Naive thymus-derived CD4-positive, alpha-beta T cell (primary cell): ENCODE measurements around the gene OGFOD1. TPM values are rescaled to one million over a fixed set of nuclear protein-coding genes. Genes with fewer than 3 reads are reported as not detected.
A peak's percentile ranks its signal among the peaks of the same experiment; 100 is the strongest.

Source experiments
- ATAC-seq: fragments of 150-1000 bp; cut with Tn5 transposase; 2 replicates; pipeline ENCODE4 v1.10.0; 2021; ENCODE audit warnings: mild to moderate bottlenecking, moderate library complexity
- CTCF ChIA-PET: fragments of 350-600 bp; sonication (Branson Sonifier 250); formaldehyde crosslinking; loops from one replicate; lab custom pipeline; 2021; ENCODE audit warnings: antibody characterized with exemption; lab: Charles Lee
- POLR2A ChIA-PET: fragments of 350-600 bp; sonication (Branson Sonifier 250); formaldehyde crosslinking; loops from one replicate; lab custom pipeline; 2021; ENCODE audit warnings: antibody characterized with exemption, inconsistent platforms; lab: Charles Lee
- DNase-seq, 9 donors: peaks; one replicate each; pipeline versions ENCODE4 v3.0.0 to v3.0.0-alpha.2; 2020 to 2022; ENCODE audit warnings: mixed read lengths in 1 of 9
- H3K27ac ChIP-seq: one replicate; pipeline ENCODE4 v1.7.0; 2013; ENCODE audit warnings: mild to moderate bottlenecking, low read depth, low read length, moderate library complexity
- H3K27me3 ChIP-seq, 2 donors: one replicate each; pipeline ENCODE4 v1.7.0; 2013; ENCODE audit warnings: low read length in 2 of 2, mild to moderate bottlenecking in 2 of 2, moderate library complexity in 2 of 2; ENCODE audit not compliant: control insufficient read depth in 2 of 2, insufficient read depth in 2 of 2
- H3K36me3 ChIP-seq, 3 experiments: 1 replicate in 2 of 3; 2 replicates in 1 of 3; pipeline ENCODE4 v1.7.0; 2013; ENCODE audit warnings: low read length in 3 of 3, mild to moderate bottlenecking in 3 of 3, moderate library complexity in 1 of 3; ENCODE audit not compliant: insufficient read depth in 3 of 3, control insufficient read depth in 2 of 3
- H3K4me1 ChIP-seq, 2 donors: one replicate each; pipeline ENCODE4 v1.7.0; 2013; ENCODE audit warnings: low read length in 2 of 2, mild to moderate bottlenecking in 2 of 2, moderate library complexity in 1 of 2; ENCODE audit not compliant: control insufficient read depth in 2 of 2, insufficient read depth in 2 of 2
- H3K4me3 ChIP-seq: 2 replicates; pipeline ENCODE4 v1.7.0; 2013; ENCODE audit warnings: mild to moderate bottlenecking, low read length
- H3K9me3 ChIP-seq, 3 experiments: 1 replicate in 2 of 3; 2 replicates in 1 of 3; pipeline ENCODE4 v1.7.0; 2013; ENCODE audit warnings: low read length in 3 of 3; ENCODE audit not compliant: control insufficient read depth in 2 of 3
- H3K27ac Mint-ChIP-seq, 9 donors: one replicate each; pipeline ENCODE4 v1.8.0; 2020 to 2022; ENCODE audit warnings: mixed read lengths in 9 of 9, mild to moderate bottlenecking in 8 of 9, moderate library complexity in 5 of 9, inconsistent platforms in 2 of 9
- H3K27me3 Mint-ChIP-seq, 5 donors: one replicate each; pipeline ENCODE4 v1.8.0; 2021 to 2022; ENCODE audit warnings: mixed read lengths in 5 of 5, mild to moderate bottlenecking in 1 of 5
- H3K36me3 Mint-ChIP-seq, 5 donors: one replicate each; pipeline ENCODE4 v1.8.0; 2020 to 2022; ENCODE audit warnings: mixed read lengths in 5 of 5, mild to moderate bottlenecking in 3 of 5, inconsistent platforms in 1 of 5
- H3K4me1 Mint-ChIP-seq, 7 donors: one replicate each; pipeline ENCODE4 v1.8.0; 2020 to 2022; ENCODE audit warnings: mixed read lengths in 7 of 7, mild to moderate bottlenecking in 3 of 7, inconsistent platforms in 1 of 7
- H3K4me3 Mint-ChIP-seq, 10 donors: one replicate each; pipeline ENCODE4 v1.8.0; 2020 to 2022; ENCODE audit warnings: mild to moderate bottlenecking in 10 of 10, mixed read lengths in 10 of 10, moderate library complexity in 6 of 10, inconsistent platforms in 2 of 10
- H3K9me3 Mint-ChIP-seq, 11 donors: one replicate each; pipeline ENCODE4 v1.8.0; 2020 to 2022; ENCODE audit warnings: mixed read lengths in 11 of 11, mild to moderate bottlenecking in 4 of 11, inconsistent platforms in 1 of 11, moderate library complexity in 1 of 11
- intact Hi-C, 2 donors: fragments of 100-400 bp; cut with micrococcal nuclease; formaldehyde crosslinking; loops; one replicate each; pipeline ENCODE4 v1.15.1; 2023
- polyA plus RNA-seq, 2 donors: library from polyadenylated mRNA; unstranded; fragments of 300-500 nt; fragmentation: Illumina TruSeq; gene quantifications; one replicate each; pipeline ENCODE4 v1.2.3, GENCODE V29; 2021
- total RNA-seq, 6 experiments: library from RNA in 5 of 6; stranded (reverse) in 5 of 6; gene quantifications; 1 replicate in 5 of 6; 2 replicates in 1 of 6; pipeline ENCODE4 v1.2.3 and lab custom pipeline; 2021 to 2026

OGFOD1 gene
- total and polyA plus RNA-seq, 7 experiments from 2014 or later, result 23.8 to 106 (median 45.3) TPM

DNA sequence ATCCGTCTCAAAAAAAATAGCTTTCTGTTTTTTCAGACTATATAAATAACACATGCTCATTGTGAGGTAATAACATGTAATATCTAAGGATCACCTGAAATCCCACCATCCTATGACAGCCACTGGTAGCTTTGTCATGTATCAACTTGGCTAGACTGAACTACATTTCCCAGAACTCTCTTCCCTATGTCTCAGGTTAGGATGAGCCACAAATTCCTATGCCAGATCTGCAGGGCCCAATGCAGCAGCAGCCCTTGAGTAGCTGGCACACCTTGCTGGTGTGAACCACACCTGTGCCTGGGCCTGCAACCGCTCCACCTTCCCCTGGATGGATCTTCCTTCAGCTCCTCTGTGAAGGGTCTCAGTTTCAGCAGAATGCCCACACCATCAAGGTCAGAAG lies 28.1 kb downstream of the OGFOD1 start:
- DNase-seq, result no peak
- H3K4me3 ChIP-seq, result no peak overlapping the region
- H3K36me3 ChIP-seq, result peaks cover 0 to 86% (median 21%) of the 10 kb centered on the region in 3 experiments
- Mint-ChIP-seq H3K36me3 (peaks cover 4 to 46% (median 22%) of the 10 kb centered on the region in 5 donors), H3K27me3 (no peaks in the 10 kb centered on the region), H3K9me3 (no peaks in the 10 kb centered on the region), H3K4me3 (no peak overlapping the region), H3K27ac (peak overlapping the region in 8 of 9 donors; percentile 26 to 57 (median 42)), H3K4me1 (peaks cover 0 to 11% (median 0%) of the 10 kb centered on the region in 7 donors)
- intact Hi-C loops, result no loop called here
- no peak for ATAC-seq
- no peaks in the 10 kb centered on the region for H3K9me3 ChIP-seq
- H3K27ac ChIP-seq, result no peak overlapping the region
- ChIA-PET POLR2A (no interaction called here), CTCF (interaction anchor here (0.6 kb wide), 1 partner anchor 155 kb away, joined by 3 read pairs; no protein-coding TSS in a partner anchor)
- H3K4me1 ChIP-seq, result no peaks in the 10 kb centered on the region
- no peaks in the 10 kb centered on the region for H3K27me3 ChIP-seq

- DNase-seq, result no peak
- H3K36me3 ChIP-seq, result peaks cover 3 to 76% (median 6%) of the 10 kb centered on the region in 3 experiments
- H3K4me1 ChIP-seq, result no peaks in the 10 kb centered on the region
- CTCF ChIA-PET, result no interaction called here
- peak overlapping the region in 7 of 9 donors; percentile 44 to 83 (median 51) for H3K27ac Mint-ChIP-seq
- H3K27me3 Mint-ChIP-seq, result no peaks in the 10 kb centered on the region
- intact Hi-C loops, result no loop called here
- H3K9me3 ChIP-seq, result no peaks in the 10 kb centered on the region
- no peak for ATAC-seq
- no peak overlapping the region for H3K27ac ChIP-seq
- H3K9me3 Mint-ChIP-seq, result no peaks in the 10 kb centered on the region
- peaks cover 0 to 11% (median 0%) of the 10 kb centered on the region in 7 donors for H3K4me1 Mint-ChIP-seq
- H3K36me3 Mint-ChIP-seq, result peaks cover 4 to 44% (median 23%) of the 10 kb centered on the region in 5 donors
- H3K4me3 ChIP-seq, result no peak overlapping the region
- H3K27me3 ChIP-seq, result no peaks in the 10 kb centered on the region
- POLR2A ChIA-PET, result no interaction called here
- H3K4me3 Mint-ChIP-seq, result no peak overlapping the region
These were observed 29.6 kb downstream of the OGFOD1 start for GRCh38 chr16:56480776-56481467.

DNA sequence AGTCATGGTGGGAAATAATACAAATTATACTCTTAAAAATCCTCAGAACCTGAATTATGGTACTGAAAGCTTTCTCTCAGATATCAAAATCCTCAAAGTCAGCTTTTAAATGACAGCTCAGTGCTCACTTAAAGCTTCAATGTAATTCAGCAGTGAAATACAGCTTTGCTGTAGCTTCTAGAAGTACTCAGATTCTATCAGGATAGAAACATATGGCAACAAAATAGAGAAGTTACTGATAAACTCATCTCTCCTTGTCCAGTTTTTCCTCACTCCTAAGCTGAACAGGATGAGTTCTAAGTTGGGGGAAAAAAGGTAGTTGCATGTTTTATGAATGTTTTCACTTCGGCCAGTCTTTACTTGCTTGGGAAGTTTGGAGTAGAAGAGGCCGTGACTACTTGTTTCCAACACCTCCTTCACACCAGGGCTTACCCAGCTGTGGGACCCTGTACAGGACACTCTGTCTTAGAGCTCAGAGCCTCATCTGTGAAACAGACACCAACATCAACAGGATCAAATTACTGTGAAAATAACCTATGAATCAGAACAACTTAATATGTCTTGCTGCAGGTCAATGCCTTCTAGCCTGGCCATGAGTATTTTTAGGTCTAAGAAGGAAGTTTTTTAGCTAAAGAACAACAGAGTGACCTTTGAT lies 30.2 kb downstream of the OGFOD1 start:
- peaks cover 3 to 69% (median 3%) of the 10 kb centered on the region in 3 experiments for H3K36me3 ChIP-seq
- H3K27ac Mint-ChIP-seq, result peak overlapping the region in 6 of 9 donors; percentile 20 to 73 (median 50)

GRCh38 chr16:56482683-56483236 lies 31.4 kb downstream of the OGFOD1 start:
- Histone ChIP-seq H3K9me3 (no peaks in the 10 kb centered on the region), H3K36me3 (peaks cover 3 to 60% (median 3%) of the 10 kb centered on the region in 3 experiments), H3K4me3 (no peak overlapping the region), H3K4me1 (no peaks in the 10 kb centered on the region), H3K27me3 (no peaks in the 10 kb centered on the region), H3K27ac (no peak overlapping the region)
- H3K36me3 Mint-ChIP-seq, result peaks cover 8 to 39% (median 17%) of the 10 kb centered on the region in 5 donors
- H3K27me3 Mint-ChIP-seq, result no peaks in the 10 kb centered on the region
- no peak for DNase-seq
- H3K4me3 Mint-ChIP-seq, result no peak overlapping the region
- ATAC-seq, result no peak
- H3K4me1 Mint-ChIP-seq, result peaks cover 0 to 2% (median under 1%) of the 10 kb centered on the region in 7 donors
- H3K9me3 Mint-ChIP-seq, result peaks cover 0 to 4% (median 0%) of the 10 kb centered on the region in 11 donors
- ChIA-PET CTCF (no interaction called here), POLR2A (no interaction called here)
- H3K27ac Mint-ChIP-seq, result no peak overlapping the region
- intact Hi-C loops, result no loop called here

More for the DNA sequence above, 30.2 kb downstream of the OGFOD1 start:
- no peak for ATAC-seq
- H3K9me3 Mint-ChIP-seq, result peaks cover 0 to 4% (median 0%) of the 10 kb centered on the region in 11 donors
- CTCF ChIA-PET, result no interaction called here
- DNase-seq, result no peak
- H3K27me3 ChIP-seq, result no peaks in the 10 kb centered on the region
- H3K4me3 ChIP-seq, result no peak overlapping the region
- no peak overlapping the region for H3K27ac ChIP-seq
- no peaks in the 10 kb centered on the region for H3K27me3 Mint-ChIP-seq
- H3K36me3 Mint-ChIP-seq, result peaks cover 8 to 43% (median 22%) of the 10 kb centered on the region in 5 donors
- intact Hi-C loops, result no loop called here
- POLR2A ChIA-PET, result no interaction called here
- H3K4me3 Mint-ChIP-seq, result no peak overlapping the region
- no peaks in the 10 kb centered on the region for H3K9me3 ChIP-seq
- H3K4me1 Mint-ChIP-seq, result peaks cover 0 to 8% (median 0%) of the 10 kb centered on the region in 7 donors
- no peaks in the 10 kb centered on the region for H3K4me1 ChIP-seq

- H3K4me1 Mint-ChIP-seq, result peaks cover 0 to 5% (median 0%) of the 10 kb centered on the region in 7 donors
- Histone ChIP-seq H3K9me3 (no peaks in the 10 kb centered on the region), H3K4me3 (no peak overlapping the region), H3K27ac (no peak overlapping the region), H3K36me3 (peaks cover 3 to 55% (median 3%) of the 10 kb centered on the region in 3 experiments), H3K27me3 (no peaks in the 10 kb centered on the region), H3K4me1 (no peaks in the 10 kb centered on the region)
- CTCF ChIA-PET, result no interaction called here
- H3K27me3 Mint-ChIP-seq, result no peaks in the 10 kb centered on the region
- H3K27ac Mint-ChIP-seq, result peak overlapping the region in 1 of 9 donors; percentile 72
- no peak overlapping the region for H3K4me3 Mint-ChIP-seq
- intact Hi-C loops, result no loop called here
- POLR2A ChIA-PET, result no interaction called here
- no peak for DNase-seq
- peaks cover 8 to 44% (median 21%) of the 10 kb centered on the region in 5 donors for H3K36me3 Mint-ChIP-seq
- peaks cover 0 to 4% (median 0%) of the 10 kb centered on the region in 11 donors for H3K9me3 Mint-ChIP-seq
- no peak for ATAC-seq
These were observed 32.0 kb downstream of the OGFOD1 start for GRCh38 chr16:56483394-56483793.

- no peak overlapping the region for H3K4me3 ChIP-seq
- CTCF ChIA-PET, result no interaction called here
- peaks cover 0 to 22% (median 3%) of the 10 kb centered on the region in 3 experiments for H3K36me3 ChIP-seq
- DNase-seq (no peak), ATAC-seq (no peak)
- no peaks in the 10 kb centered on the region for H3K9me3 ChIP-seq
- no peak overlapping the region for H3K27ac ChIP-seq
- no peak overlapping the region for H3K4me3 Mint-ChIP-seq
- H3K27ac Mint-ChIP-seq, result peak overlapping the region in 4 of 9 donors; percentile 22 to 72 (median 56)
- no peaks in the 10 kb centered on the region for H3K27me3 Mint-ChIP-seq
- no peaks in the 10 kb centered on the region for H3K4me1 ChIP-seq
- peaks cover 3 to 39% (median 27%) of the 10 kb centered on the region in 5 donors for H3K36me3 Mint-ChIP-seq
- peaks cover 0 to 5% (median 0%) of the 10 kb centered on the region in 7 donors for H3K4me1 Mint-ChIP-seq
- peaks cover 0 to 4% (median 0%) of the 10 kb centered on the region in 11 donors for H3K9me3 Mint-ChIP-seq
- POLR2A ChIA-PET, result no interaction called here
- no peaks in the 10 kb centered on the region for H3K27me3 ChIP-seq
- intact Hi-C loops, result no loop called here
These were observed 36.7 kb downstream of the OGFOD1 start for GRCh38 chr16:56488035-56488434.
